Measurements from ENCODE around the gene CNIH2.
A peak's percentile ranks its signal among the peaks of the same experiment; 100 is the strongest.

Gene CNIH2

DNA sequence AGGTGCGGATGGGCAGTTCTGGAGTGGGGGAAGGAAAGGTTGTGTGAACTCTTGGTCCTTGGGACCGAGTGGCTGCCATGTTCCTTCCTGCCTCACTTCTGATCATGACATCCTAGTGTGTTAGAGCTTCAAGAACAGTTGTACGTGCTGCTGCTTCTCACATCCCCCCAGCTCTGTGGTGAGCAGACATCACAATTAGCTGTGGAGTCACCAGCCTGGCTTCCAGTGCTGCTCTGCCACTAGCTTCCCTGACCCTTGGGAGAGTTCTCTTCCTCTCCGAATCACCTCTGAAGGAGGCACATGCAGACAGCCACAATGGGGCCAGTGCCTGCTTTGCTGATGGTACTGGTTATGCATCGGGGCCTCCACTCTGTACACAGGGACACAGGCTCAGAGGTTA, 15.8 kb upstream of the CNIH2 start:
- no peak overlapping the region for H3K14ac ChIP-seq (ENCODE audit: low read length in 2 of 2)
- H4K91ac ChIP-seq (ENCODE audit: low read length) = no peak overlapping the region
- no peak overlapping the region for H4K8ac ChIP-seq (ENCODE audit: low read length)
- no peak overlapping the region for H2AK5ac ChIP-seq (ENCODE audit: low read length, severe bottlenecking)
- H3K9ac ChIP-seq (ENCODE audit: low read length) = no peak overlapping the region
- no peak overlapping the region for H3K4me3 ChIP-seq (ENCODE audit: insufficient read depth in 1 of 2, low read depth in 1 of 2, low read length in 2 of 2)
- H3K23ac ChIP-seq (ENCODE audit: low read length in 2 of 2) = no peak overlapping the region
- no peak overlapping the region for H3K4ac ChIP-seq (ENCODE audit: low read depth in 1 of 2, low read length in 2 of 2)
- H3K27me3 ChIP-seq (ENCODE audit: control insufficient read depth in 1 of 2, insufficient read depth in 1 of 2, low read length in 2 of 2) = no peaks in the 10 kb centered on the region
- no peaks in the 10 kb centered on the region for H3K9me3 ChIP-seq (ENCODE audit: control insufficient read depth, low read length)
- no peak overlapping the region for H2BK12ac ChIP-seq (ENCODE audit: low read length in 2 of 2)
- H3K36me3 ChIP-seq (ENCODE audit: control insufficient read depth in 1 of 2, insufficient read depth in 2 of 2, low read depth in 1 of 2, low read length in 2 of 2) = peaks cover 69 to 79% of the 10 kb centered on the region in 2 experiments
- DNase-seq = no peak
- WGBS = 99% methylated on average over 5 of the region's 5 CpGs
- peaks cover 44% of the 10 kb centered on the region for H3K79me1 ChIP-seq (replicated peaks; ENCODE audit: low read length, poor library complexity, severe bottlenecking)
- no peak overlapping the region for H2AFZ ChIP-seq (ENCODE audit: low read depth, low read length)
- H3K27ac ChIP-seq (ENCODE audit: low read length, poor library complexity, severe bottlenecking) = no peak overlapping the region
- no peak overlapping the region for H2BK15ac ChIP-seq (ENCODE audit: low read depth, poor library complexity, severe bottlenecking)
- no peak overlapping the region for H2BK5ac ChIP-seq (ENCODE audit: low read depth, low read length, poor library complexity, severe bottlenecking)
- H3K4me2 ChIP-seq (ENCODE audit: low read length, poor library complexity, severe bottlenecking) = no peak overlapping the region
- H3K4me1 ChIP-seq (ENCODE audit: control insufficient read depth, insufficient read depth, low read depth, low read length) = peaks cover 16% of the 10 kb centered on the region
- no peak overlapping the region for H2BK120ac ChIP-seq (ENCODE audit: low read depth, low read length)
- no peak overlapping the region for H3K18ac ChIP-seq (ENCODE audit: low read depth in 1 of 2, low read length in 2 of 2)

DNA sequence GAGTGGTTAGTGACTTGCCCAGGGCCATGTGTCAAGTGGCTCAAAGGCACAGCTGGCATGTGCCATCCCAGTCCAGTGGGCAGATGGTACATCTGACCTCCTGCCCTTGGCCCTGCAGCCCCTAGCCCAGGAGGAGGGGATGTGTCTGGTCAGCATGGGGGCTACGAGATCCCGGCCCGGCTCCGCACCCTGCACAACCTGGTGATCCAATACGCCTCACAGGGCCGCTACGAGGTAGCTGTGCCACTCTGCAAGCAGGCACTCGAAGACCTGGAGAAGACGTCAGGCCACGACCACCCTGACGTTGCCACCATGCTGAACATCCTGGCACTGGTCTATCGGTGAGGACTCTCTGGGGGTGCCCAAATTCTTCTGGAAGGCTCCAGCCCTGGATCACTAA, 15.3 kb upstream of the CNIH2 start:
- Histone ChIP-seq H3K27me3 (ENCODE audit: control insufficient read depth in 1 of 2, insufficient read depth in 1 of 2, low read length in 2 of 2) (no peaks in the 10 kb centered on the region), H2AK5ac (ENCODE audit: low read length, severe bottlenecking) (no peak overlapping the region), H2BK15ac (ENCODE audit: low read depth, poor library complexity, severe bottlenecking) (no peak overlapping the region), H3K9me3 (ENCODE audit: control insufficient read depth, low read length) (no peaks in the 10 kb centered on the region), H3K4ac (ENCODE audit: low read depth in 1 of 2, low read length in 2 of 2) (no peak overlapping the region), H3K4me3 (ENCODE audit: insufficient read depth in 1 of 2, low read depth in 1 of 2, low read length in 2 of 2) (no peak overlapping the region), H3K14ac (ENCODE audit: low read length in 2 of 2) (no peak overlapping the region), H2BK120ac (ENCODE audit: low read depth, low read length) (no peak overlapping the region), H3K27ac (ENCODE audit: low read length, poor library complexity, severe bottlenecking) (no peak overlapping the region), H4K91ac (ENCODE audit: low read length) (no peak overlapping the region), H2BK12ac (ENCODE audit: low read length in 2 of 2) (no peak overlapping the region), H3K23ac (ENCODE audit: low read length in 2 of 2) (no peak overlapping the region), H4K8ac (ENCODE audit: low read length) (no peak overlapping the region), H3K36me3 (ENCODE audit: control insufficient read depth in 1 of 2, insufficient read depth in 2 of 2, low read depth in 1 of 2, low read length in 2 of 2) (peaks cover 69 to 79% of the 10 kb centered on the region in 2 experiments), H3K9ac (ENCODE audit: low read length) (no peak overlapping the region), H3K18ac (ENCODE audit: low read depth in 1 of 2, low read length in 2 of 2) (no peak overlapping the region), H2BK5ac (ENCODE audit: low read depth, low read length, poor library complexity, severe bottlenecking) (no peak overlapping the region), H3K4me2 (ENCODE audit: low read length, poor library complexity, severe bottlenecking) (no peak overlapping the region), H2AFZ (ENCODE audit: low read depth, low read length) (no peak overlapping the region), H3K79me1 (replicated peaks; ENCODE audit: low read length, poor library complexity, severe bottlenecking) (peaks cover 44% of the 10 kb centered on the region), H3K4me1 (ENCODE audit: control insufficient read depth, insufficient read depth, low read depth, low read length) (peaks cover 17% of the 10 kb centered on the region)
- no peak for DNase-seq
- 97% methylated on average over 12 of the region's 12 CpGs for WGBS

DNA sequence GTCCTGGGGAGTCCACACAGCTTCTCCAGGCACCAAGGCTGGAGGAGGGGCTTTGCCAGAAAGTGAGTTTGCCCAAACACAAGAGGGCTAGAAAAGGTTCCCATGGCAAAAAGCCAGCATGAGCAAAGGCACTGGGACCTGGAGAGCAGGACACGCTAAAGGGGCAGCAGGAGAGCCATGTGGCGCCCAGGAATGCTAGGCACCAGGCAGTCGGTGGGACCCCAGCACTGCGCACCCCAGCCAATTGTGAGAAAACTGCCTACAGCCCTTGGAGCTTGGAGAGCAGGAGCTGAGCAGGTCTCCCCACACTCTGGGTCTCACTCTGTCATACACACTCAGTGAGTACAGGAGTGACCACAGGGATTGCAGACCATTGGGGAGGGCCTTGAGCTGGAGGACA, 14.7 kb upstream of the CNIH2 start:
- Histone ChIP-seq H2BK15ac (ENCODE audit: low read depth, poor library complexity, severe bottlenecking) (no peak overlapping the region), H3K4me2 (ENCODE audit: low read length, poor library complexity, severe bottlenecking) (no peak overlapping the region), H3K14ac (ENCODE audit: low read length in 2 of 2) (no peak overlapping the region), H2BK12ac (ENCODE audit: low read length in 2 of 2) (no peak overlapping the region), H2AFZ (ENCODE audit: low read depth, low read length) (no peak overlapping the region), H3K9me3 (ENCODE audit: control insufficient read depth, low read length) (no peaks in the 10 kb centered on the region), H3K79me1 (replicated peaks; ENCODE audit: low read length, poor library complexity, severe bottlenecking) (peaks cover 44% of the 10 kb centered on the region), H3K18ac (ENCODE audit: low read depth in 1 of 2, low read length in 2 of 2) (no peak overlapping the region), H2BK120ac (ENCODE audit: low read depth, low read length) (no peak overlapping the region), H3K36me3 (ENCODE audit: control insufficient read depth in 1 of 2, insufficient read depth in 2 of 2, low read depth in 1 of 2, low read length in 2 of 2) (peaks cover 69 to 79% of the 10 kb centered on the region in 2 experiments), H3K9ac (ENCODE audit: low read length) (no peak overlapping the region), H3K27ac (ENCODE audit: low read length, poor library complexity, severe bottlenecking) (no peak overlapping the region), H4K8ac (ENCODE audit: low read length) (peak overlapping the region; percentile 32), H3K23ac (ENCODE audit: low read length in 2 of 2) (no peak overlapping the region), H3K27me3 (ENCODE audit: control insufficient read depth in 1 of 2, insufficient read depth in 1 of 2, low read length in 2 of 2) (no peaks in the 10 kb centered on the region), H4K91ac (ENCODE audit: low read length) (no peak overlapping the region), H3K4ac (ENCODE audit: low read depth in 1 of 2, low read length in 2 of 2) (no peak overlapping the region), H2AK5ac (ENCODE audit: low read length, severe bottlenecking) (no peak overlapping the region), H3K4me3 (ENCODE audit: insufficient read depth in 1 of 2, low read depth in 1 of 2, low read length in 2 of 2) (no peak overlapping the region), H2BK5ac (ENCODE audit: low read depth, low read length, poor library complexity, severe bottlenecking) (no peak overlapping the region), H3K4me1 (ENCODE audit: control insufficient read depth, insufficient read depth, low read depth, low read length) (peaks cover 17% of the 10 kb centered on the region)
- no peak for DNase-seq
- 99% methylated on average over 4 of the region's 4 CpGs for WGBS

DNA sequence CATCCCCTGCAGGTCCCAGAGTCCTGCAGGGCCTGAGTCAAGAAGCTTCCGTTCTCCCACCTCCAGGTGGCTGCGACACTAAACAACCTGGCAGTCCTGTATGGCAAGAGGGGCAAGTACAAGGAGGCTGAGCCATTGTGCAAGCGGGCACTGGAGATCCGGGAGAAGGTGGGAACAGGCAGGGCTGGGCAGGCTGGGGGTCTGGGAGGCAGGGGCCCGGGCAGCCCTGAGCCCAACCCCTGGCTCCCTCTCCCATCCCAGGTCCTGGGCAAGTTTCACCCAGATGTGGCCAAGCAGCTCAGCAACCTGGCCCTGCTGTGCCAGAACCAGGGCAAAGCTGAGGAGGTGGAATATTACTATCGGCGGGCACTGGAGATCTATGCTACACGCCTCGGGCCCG, 14.2 kb upstream of the CNIH2 start:
- peaks cover 69 to 79% of the 10 kb centered on the region in 2 experiments for H3K36me3 ChIP-seq (ENCODE audit: control insufficient read depth in 1 of 2, insufficient read depth in 2 of 2, low read depth in 1 of 2, low read length in 2 of 2)
- H2AFZ ChIP-seq (ENCODE audit: low read depth, low read length) = no peak overlapping the region
- no peaks in the 10 kb centered on the region for H3K9me3 ChIP-seq (ENCODE audit: control insufficient read depth, low read length)
- H2BK120ac ChIP-seq (ENCODE audit: low read depth, low read length) = no peak overlapping the region
- H2BK12ac ChIP-seq (ENCODE audit: low read length in 2 of 2) = no peak overlapping the region
- no peak overlapping the region for H3K23ac ChIP-seq (ENCODE audit: low read length in 2 of 2)
- no peak overlapping the region for H4K8ac ChIP-seq (ENCODE audit: low read length)
- no peak overlapping the region for H3K14ac ChIP-seq (ENCODE audit: low read length in 2 of 2)
- H3K4me1 ChIP-seq (ENCODE audit: control insufficient read depth, insufficient read depth, low read depth, low read length) = peaks cover 12% of the 10 kb centered on the region
- no peaks in the 10 kb centered on the region for H3K27me3 ChIP-seq (ENCODE audit: control insufficient read depth in 1 of 2, insufficient read depth in 1 of 2, low read length in 2 of 2)
- no peak overlapping the region for H3K9ac ChIP-seq (ENCODE audit: low read length)
- no peak overlapping the region for H3K27ac ChIP-seq (ENCODE audit: low read length, poor library complexity, severe bottlenecking)
- no peak overlapping the region for H3K4ac ChIP-seq (ENCODE audit: low read depth in 1 of 2, low read length in 2 of 2)
- H3K4me3 ChIP-seq (ENCODE audit: insufficient read depth in 1 of 2, low read depth in 1 of 2, low read length in 2 of 2) = no peak overlapping the region
- H2BK5ac ChIP-seq (ENCODE audit: low read depth, low read length, poor library complexity, severe bottlenecking) = no peak overlapping the region
- no peak overlapping the region for H2AK5ac ChIP-seq (ENCODE audit: low read length, severe bottlenecking)
- H3K18ac ChIP-seq (ENCODE audit: low read depth in 1 of 2, low read length in 2 of 2) = no peak overlapping the region
- no peak for DNase-seq
- no peak overlapping the region for H4K91ac ChIP-seq (ENCODE audit: low read length)
- H3K4me2 ChIP-seq (ENCODE audit: low read length, poor library complexity, severe bottlenecking) = no peak overlapping the region
- H3K79me1 ChIP-seq (replicated peaks; ENCODE audit: low read length, poor library complexity, severe bottlenecking) = peaks cover 41% of the 10 kb centered on the region
- H2BK15ac ChIP-seq (ENCODE audit: low read depth, poor library complexity, severe bottlenecking) = no peak overlapping the region
- WGBS = 98% methylated on average over 10 of the region's 10 CpGs

Data from mesenchymal stem cell (in vitro differentiated cells and primary cell).